HG02970 (cell line): ENCODE data around the gene PBX2.
"Not testable (repeated sequence)": the region's sequence is repeated elsewhere in the genome, so short reads cannot be mapped to it uniquely, and the experiment has no call there.

Experiments
- ATAC-seq: cut with Tn5 transposase; IDR thresholded peaks from one replicate; pipeline ENCODE4 v1.9.1; 2021; ENCODE audit warnings: mild to moderate bottlenecking, moderate library complexity, moderate number of reproducible peaks; ENCODE audit not compliant: unreplicated experiment, low FRiP score

Gene PBX2, protein sequence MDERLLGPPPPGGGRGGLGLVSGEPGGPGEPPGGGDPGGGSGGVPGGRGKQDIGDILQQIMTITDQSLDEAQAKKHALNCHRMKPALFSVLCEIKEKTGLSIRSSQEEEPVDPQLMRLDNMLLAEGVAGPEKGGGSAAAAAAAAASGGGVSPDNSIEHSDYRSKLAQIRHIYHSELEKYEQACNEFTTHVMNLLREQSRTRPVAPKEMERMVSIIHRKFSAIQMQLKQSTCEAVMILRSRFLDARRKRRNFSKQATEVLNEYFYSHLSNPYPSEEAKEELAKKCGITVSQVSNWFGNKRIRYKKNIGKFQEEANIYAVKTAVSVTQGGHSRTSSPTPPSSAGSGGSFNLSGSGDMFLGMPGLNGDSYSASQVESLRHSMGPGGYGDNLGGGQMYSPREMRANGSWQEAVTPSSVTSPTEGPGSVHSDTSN

DNA sequence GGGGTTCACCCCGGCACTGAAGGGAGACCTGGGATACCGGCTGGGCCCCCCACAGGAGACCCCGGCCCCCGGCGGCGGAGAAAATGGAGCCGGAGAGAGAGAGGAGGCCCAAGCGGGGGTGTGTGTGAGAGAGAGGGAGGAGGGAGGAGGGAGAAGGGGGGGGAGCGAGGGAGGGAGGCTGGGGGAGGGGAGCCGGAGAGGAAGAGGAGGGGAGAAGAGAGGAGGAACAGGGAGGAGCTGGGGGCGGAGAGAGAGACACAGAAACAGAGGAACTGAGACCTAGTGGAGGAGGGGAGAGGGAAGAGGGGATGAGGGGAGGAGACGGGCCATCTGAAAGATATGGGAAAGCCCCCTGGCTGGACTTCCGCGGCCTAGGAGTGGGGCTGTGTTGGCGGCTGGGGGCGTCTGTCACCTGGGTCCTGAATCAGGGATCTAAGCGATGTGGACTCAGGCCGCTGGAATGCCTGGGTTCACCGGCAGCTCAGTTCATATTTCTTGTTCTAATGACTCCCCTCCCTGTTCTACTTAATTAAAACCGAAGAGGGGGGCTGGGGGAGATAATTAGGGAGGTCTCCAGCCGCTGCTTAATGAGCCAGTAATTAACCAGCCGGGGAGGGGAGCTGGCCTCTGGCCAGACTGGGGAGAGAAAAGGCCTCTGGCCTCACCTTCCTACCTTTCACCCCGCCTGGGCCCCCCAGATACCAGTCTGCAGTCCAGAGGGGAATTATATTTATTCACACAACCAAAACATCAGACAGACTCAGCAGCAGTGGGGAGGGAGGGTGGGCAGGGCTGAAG, at the start of gene PBX2:
TSS of gene PBX2 (minus strand) at position 149 of the 798 bp plus-strand sequence. CDS start 287 bp downstream, outside the sequence.
- peak; percentile 51 for ATAC-seq

DNA sequence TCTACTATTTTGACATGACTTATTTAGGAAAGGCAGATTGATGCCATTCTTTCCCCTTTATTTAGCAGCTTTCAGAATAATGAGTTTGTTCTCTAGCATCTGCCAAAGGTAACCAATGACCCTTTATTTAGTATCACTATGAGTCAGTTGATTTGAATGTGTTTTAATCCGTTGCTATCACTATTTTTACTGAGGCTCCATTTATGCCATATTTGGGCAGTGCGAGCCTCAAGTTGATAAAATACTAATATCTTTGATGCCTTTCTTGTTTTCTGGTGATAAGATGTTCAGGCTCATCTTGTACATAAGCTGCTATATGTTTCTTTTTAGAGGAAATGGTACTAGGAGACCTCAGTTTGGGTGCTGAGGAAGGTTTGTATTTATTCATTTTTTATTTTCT, 49.5 kb upstream of the PBX2 start:
- ATAC-seq: no peak

DNA sequence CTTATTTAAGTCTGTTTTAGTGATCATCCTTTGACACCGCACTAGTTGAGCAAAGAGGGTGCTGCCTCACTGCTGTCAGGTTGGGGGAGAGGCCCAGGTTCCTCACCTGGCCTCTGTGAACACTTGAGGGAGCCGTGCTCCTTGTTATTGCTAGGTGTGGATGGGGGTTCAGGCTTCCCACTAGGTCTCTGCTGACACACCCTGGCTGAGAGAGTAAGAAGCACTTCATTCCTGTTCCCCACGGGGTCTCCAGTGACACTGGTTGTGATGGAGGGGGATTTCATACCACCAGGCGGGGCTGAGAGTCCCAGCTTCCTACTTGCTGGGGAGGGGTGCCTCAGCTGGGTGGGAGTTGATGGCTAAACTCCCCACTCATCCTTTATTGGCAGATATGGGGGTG, 44.9 kb upstream of the PBX2 start:
- ATAC-seq: no peak

DNA sequence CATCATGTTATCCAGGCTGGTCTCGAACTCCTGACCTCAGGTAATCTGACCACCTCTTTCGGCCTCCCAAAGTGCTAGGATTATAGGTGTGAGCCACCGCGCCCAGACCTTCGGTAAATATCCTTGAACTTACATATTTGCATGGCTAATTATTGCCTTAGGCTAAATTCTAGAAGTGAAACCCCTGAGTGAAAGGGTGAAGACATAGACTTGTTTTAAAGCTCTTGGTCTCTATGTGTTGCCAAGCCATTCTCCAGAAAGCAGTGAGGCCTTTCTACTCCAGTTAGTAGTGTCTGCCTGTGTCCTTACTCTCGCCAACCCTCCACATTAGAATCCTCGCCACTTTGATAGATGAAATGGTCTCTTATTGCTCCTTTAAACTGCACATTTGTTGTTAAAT, 36.4 kb upstream of the PBX2 start:
- no peak for ATAC-seq

DNA sequence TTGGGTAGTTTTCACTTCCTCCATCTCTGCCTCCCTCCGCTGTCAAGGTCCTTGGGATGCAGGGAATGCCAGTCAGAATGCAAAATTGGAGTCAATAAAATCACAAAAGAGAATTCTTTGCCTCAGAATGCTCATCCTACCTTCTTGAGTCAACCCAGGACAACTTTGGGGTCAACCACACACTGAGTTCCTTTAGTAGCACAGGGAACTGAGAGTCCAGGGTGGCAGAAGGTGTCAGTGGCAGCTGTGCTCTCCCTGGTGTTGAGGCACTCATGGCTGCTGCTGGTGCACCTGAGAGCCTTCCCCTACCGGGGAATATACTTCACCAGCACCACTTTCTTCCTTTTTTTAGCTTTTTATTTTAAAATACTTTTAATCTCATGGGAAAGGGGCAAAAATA, 34.7 kb upstream of the PBX2 start:
- ATAC-seq: no peak

DNA sequence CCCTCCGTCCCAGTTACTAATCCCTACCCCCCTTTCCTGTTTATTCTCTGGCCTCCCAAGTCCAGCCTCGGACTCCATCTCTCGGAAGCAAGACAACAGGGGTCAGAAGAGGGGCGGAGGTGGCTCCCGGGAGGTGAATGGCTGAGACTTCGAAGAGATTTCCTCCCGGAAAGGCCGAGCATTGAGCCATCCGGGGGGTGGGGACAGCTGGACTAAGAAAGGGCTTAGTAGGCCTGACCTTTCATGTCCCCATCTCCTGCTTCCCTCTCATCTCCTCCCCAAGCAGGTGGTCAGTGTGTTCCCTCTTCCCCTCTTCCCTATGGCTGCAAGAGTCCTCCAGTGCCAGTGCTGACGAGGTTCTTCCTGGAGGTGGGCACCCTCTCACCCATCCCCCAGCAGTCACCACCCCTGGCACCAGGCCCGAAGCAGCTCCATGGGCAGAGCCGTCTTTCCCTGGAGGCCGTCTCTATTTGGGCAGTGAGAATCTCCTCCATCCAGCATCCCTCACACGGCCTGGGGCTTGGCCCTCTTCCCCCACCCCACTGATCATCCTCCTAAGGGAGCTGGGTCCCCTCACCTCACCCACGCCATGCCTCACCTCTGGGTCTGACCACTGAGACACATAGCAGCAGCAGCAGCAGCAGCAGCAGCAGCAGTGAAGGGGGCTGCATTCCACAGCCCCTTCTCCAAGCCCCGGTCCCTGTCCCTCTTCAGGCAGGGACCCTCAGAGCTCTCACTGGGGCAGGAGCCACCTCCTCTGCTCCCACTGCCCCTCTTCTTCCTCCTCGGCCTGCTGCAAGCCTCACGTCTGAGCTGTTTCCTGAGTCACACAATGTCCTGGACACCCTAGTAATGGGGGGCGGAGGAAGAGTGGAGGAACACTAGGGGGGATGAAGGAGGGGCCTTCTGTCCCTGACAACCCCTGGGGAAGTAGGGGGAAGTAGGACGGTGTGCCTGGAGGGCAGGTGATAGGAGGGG, 33.5 kb upstream of the PBX2 start, which contains the start of gene NOTCH4:
TSS of gene NOTCH4 (minus strand) at position 810 of the 978 bp plus-strand sequence. CDS start at position 671, 139 bp downstream.
- no peak for ATAC-seq

DNA sequence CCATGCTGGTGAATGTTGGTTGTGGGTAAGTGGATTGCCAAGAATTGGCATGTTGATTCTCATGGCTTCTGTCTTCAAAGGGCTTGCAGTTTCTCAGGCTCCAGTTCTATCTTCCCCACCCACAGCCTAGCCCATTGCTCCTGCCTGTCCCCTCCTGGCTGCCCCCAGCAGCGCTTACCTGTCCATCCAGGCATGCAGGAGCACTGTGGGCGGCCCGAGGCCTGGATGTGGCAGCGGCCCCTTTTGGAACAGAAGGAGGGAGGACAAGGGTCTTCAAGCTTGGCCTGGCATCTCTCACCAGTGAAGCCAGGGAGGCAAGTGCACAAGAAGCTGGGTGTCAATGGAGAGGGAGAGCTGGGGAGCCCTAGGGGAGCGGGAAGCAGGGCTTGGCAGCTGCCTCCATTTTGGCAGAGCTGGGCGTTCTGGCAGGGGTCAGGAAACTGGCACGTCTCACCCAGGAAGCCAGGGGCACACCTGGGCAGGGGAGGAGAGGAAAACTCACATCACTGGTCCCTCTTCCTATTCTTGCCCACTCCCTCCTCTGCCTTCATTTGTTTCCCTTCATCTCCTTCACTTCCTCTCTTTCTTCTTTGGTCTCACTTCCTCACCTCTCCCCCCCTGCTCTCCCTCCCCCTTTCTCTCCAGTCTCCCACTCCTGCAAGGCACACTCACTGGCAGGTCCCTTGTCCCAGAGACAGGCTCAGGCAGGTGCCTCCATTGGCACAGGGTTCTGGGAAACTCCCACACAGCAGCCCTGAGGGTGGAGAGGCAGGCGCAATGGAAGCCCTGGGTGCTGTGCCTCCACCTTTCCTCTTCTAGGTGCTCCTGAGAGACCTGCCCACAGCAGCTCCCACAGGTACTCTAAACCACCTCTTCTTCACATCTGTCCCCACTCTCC, 32.6 kb upstream of the PBX2 start:
- ATAC-seq: no peak

DNA sequence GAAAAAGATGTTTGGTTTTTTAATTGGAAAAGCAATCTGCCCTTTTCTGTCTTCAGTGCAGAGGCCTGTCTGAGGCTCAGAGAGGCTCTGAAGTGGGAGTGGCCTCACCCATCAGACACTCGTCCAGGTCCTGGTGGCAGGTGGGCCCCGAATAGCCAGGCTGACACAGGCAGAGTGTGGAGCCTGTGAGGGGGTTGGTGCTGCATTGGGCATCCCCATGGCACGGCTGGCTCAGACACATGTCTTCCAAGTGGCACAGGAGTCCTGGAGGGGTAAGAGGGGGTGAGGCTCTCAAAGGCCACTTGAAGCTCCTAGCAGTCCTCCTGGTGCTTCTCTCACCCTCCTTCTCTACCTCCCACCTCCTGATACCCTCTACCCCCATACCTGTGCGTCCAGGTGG, 30.0 kb upstream of the PBX2 start:
- no peak for ATAC-seq

DNA sequence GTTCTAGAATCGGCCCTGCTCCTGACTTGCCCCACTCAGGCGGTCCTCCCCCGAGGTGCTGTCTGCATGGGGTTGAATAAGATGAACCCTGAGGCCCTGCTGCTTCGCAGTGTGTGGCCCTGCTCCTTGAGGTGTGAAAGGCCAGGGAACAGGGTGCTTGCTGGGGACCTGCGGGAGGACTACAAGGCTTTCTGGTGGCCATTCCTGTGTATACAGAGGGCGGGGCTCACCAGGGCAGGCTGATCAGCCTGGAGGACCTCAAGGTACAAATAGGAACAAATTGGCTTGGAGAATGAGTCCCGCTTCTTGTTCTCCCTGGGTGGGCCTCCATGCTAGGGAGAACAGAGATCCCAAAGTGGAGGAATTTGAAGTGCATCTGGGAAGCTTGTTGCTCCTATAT, 28.2 kb upstream of the PBX2 start:
- ATAC-seq: no peak

DNA sequence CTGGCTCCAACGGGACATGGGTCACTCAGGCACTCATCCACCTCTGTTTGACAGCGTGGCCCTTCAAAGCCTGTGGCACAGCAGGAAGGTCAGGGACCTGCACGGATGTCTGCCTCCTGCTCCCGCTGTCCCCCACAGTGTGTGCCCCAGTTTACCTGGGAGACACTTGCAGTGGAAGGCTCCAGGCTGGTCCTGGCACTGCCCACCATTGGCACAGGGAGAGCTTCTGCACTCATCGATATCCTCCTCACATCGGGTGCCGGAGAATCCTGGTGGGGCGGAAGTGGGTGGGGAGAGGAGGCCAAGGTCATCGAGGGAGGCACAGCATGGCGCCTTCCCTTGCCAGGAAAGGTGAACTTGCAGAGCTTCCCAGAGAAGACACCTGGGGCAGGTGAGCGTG, 27.0 kb upstream of the PBX2 start:
- no peak for ATAC-seq

DNA sequence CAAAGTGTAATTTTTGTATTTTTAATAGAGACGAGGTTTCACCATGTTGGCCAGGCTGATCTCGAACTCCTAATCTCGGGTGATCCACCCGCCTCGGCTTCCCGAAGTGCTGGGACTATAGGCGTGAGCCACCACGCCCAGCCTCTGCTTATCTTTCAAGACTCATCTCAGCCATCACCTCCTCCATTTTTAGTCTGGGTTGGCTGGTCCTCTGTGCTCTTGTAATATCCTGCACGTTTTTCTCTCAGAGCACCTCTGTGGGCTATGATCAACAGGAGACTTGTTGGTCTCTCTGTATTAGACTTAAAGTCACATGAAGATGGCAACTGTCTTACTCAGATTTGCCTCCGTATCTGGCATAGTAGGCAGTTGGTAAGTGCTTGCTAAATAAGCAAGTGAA, 26.3 kb upstream of the PBX2 start:
- ATAC-seq: no peak

DNA sequence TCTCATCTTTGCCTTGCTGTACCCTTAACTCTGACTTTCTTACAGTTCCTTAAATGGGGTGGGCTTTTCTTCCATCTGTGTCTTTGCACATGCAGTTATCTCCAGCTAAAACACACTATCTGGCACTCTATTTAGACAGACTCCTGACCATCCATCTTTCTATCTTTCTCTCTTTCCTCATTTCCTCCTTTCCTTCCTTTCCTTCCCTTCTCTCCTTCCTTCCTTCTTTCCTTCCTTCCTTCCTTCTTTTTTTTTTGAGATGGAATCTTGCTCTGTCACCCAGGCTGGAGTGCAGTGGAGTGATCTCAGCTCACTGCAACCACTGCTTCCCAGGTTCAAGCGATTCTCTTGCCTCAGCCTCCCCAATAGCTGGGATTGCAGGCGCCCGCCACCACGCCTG, 25.6 kb upstream of the PBX2 start:
- no peak for ATAC-seq

DNA sequence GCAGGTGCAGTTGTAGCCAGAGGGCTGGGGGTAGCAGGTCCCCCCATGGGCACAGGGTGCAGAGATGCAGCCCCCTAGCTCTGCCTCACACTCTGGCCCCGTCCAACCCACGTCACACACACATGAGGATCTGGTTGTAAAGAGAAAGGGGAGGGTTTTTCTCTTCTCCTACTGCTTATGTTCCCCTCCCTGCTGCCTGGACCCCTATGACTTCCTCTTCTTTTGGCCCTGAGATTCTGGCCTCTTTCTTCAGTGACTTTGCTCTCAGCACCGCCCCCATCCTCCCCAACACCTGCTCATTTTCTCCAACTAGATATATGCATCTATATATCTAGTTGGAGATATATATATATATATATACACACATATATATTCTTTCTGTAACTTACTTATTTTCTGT, 24.1 kb upstream of the PBX2 start:
- no peak for ATAC-seq

DNA sequence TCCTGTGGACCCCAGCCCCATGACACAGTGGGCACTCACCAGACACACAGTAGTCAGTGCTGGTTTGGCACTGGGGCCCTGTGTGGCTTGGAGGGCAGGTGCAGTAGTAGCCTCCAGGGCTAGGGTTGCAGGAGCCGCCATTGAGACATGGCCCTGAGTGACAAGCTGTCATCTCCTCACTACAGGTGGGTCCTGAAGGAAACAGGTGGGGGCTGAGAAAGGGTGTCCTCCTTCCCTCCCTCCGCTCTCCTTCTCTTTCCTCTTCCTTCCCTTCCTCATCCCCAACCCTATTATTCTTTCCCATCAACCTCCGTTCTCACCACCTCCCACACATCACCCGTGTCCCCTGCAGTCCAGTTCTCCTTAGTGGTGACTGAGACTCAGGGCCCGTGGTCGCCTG, 23.6 kb upstream of the PBX2 start:
- ATAC-seq: no peak

DNA sequence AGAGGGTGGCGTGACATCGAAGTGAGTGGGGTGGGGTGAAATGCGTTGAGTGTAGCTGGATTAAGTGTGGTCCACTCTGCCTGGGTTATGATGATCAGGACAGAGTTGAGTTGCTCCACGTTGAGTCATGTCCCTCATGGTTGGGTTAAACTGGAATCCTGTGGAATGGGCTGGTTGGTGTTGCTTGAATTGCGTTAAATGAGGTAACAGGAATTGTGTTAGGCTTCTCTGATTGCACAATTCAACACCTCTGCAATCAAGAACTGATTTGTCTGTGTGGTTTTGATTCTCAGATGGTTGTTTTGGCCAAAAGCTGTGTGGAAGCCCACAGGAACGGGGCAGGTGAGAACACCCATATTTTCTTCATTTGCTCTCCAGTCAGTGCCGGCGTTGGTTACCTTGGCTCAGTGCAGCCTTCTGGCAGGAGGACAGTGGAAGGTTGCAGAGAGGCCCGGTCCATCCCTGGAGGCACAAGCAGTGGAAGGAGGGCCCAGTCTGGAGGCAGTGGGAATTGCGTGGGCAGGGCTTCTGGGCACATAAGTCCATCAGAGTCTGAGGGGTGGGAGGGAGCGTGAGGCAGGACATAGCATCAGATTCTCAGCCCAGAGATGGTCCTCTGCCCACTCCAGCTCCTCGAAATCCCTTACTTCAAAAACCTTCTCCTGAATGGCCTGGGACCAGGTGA, 22.2 kb upstream of the PBX2 start:
- no peak for ATAC-seq

DNA sequence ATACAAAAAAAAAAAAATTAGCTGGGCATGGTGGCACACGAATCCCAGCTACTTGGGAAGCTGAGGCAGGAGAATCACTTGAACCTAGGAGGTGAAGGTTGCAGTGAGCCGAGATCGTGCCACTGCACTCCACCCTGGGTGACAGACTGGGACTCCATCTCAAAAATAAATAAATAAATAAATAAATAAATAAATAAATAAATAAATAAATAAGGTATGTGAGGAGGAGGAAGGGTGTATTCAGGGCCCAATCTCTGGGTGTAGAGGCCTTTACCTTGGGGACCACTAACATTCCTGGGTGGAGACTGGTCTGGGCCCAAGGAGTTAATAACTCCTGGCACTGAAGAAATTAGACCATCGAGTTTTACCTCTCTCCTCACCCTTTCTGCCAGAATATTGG, 21.4 kb upstream of the PBX2 start:
- ATAC-seq: not testable (repeated sequence)

DNA sequence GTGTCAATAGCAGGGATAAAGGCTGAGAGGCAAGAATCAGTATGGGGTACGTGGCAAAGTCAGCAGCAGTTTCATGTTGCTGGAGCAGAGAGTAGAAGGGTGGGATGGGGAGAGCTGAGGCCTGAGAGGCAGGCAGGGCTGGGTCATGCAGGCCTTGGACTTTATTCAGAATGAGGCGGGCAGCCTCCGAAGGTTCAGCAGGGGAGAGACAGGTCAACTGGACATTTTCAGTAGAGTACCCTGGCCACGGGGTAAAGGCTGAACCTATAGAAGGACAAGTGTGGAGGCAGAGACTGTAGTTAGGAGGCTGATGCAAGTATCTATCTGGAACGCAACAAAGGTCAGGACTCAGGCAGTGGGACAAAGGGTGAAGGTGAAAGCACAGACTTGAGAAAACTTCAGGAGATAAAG, 20.2 kb upstream of the PBX2 start:
- ATAC-seq: no peak

DNA sequence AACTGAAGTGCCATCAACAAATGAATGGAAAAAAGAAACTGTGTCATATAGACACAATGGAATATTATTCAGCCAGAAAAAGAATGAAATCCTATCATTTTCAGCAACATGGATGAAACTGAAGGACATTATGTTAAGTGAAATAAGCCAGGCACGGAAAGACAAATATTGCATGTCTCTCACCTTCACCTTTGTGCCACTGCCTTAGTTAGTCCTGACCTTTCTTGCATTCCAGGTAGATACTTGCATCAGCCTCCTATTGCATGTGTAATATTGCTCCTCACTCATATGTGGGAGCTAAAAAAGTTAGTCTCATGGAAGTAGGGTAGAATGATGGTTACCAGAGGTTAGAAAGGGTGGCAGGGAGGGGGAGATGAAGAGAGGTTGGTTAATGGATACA, 19.0 kb upstream of the PBX2 start:
- ATAC-seq: no peak

DNA sequence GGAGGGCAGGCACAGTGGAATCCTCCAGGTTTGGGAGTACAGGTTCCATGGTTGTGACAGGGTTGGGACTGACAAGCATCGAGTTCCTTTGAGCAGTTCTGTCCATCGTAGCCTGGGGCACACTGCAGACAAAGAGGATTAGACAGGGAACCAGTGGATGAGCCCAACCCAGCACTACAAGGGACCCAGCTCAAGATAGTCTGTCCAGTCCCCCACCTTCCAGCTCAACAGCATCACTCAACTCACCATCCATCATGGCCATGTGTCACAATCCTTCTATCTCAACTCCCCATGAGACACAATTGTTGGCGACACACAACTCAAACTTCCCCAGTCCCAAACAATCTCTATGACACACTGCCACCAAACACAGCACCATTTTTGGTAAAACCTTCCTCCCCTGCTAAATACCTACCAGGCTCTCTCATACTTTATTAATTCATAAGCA, 14.3 kb upstream of the PBX2 start:
- no peak for ATAC-seq
